Natural killer cell (primary cell): ENCODE measurements around the gene NKX3-2. TPM values are rescaled to one million over a fixed set of nuclear protein-coding genes. Genes with fewer than 3 reads are reported as not detected.

Source experiments
- ATAC-seq, 3 donors: fragments of 150-1000 bp in 2 of 3; fragments of 200-7000 bp in 1 of 3; cut with Tn5 transposase; 1 replicate in 1 of 3; 2 replicates in 2 of 3; pipeline ENCODE4 v1.10.0; 2021; ENCODE audit warnings: mild to moderate bottlenecking in 2 of 3, moderate library complexity in 2 of 3
- DNase-seq, 2 donors: peaks; one replicate each; pipeline versions ENCODE4 v3.0.0 to v3.0.0-alpha.2; 2013 to 2021; ENCODE audit warnings: mixed read lengths in 1 of 2
- H3K27ac ChIP-seq: one replicate; pipeline ENCODE4 v1.5.1; 2013; ENCODE audit warnings: mild to moderate bottlenecking, low read length
- H3K27me3 ChIP-seq: one replicate; pipeline ENCODE4 v1.6.1; 2013; ENCODE audit warnings: low read length; ENCODE audit not compliant: control insufficient read depth, insufficient read depth
- H3K36me3 ChIP-seq: one replicate; pipeline ENCODE4 v1.6.1; 2013; ENCODE audit warnings: low read length; ENCODE audit not compliant: control insufficient read depth, insufficient read depth
- H3K4me1 ChIP-seq: one replicate; pipeline ENCODE4 v1.6.1; 2013; ENCODE audit warnings: low read length; ENCODE audit not compliant: control insufficient read depth, insufficient read depth
- H3K4me3 ChIP-seq: one replicate; pipeline ENCODE4 v1.5.1; 2013; ENCODE audit warnings: low read length
- H3K9me3 ChIP-seq: one replicate; pipeline ENCODE4 v1.6.1; 2013; ENCODE audit warnings: low read length; ENCODE audit not compliant: control insufficient read depth, insufficient read depth
- H3K27ac Mint-ChIP-seq, 2 donors: one replicate each; pipeline ENCODE4 v1.8.0; 2022; ENCODE audit warnings: mild to moderate bottlenecking in 2 of 2, mixed read lengths in 2 of 2, moderate library complexity in 1 of 2
- H3K27me3 Mint-ChIP-seq, 2 donors: one replicate each; pipeline ENCODE4 v1.8.0; 2022; ENCODE audit warnings: low read depth in 2 of 2, mixed read lengths in 2 of 2
- H3K36me3 Mint-ChIP-seq: one replicate; pipeline ENCODE4 v1.8.0; 2022; ENCODE audit warnings: mixed read lengths
- H3K4me1 Mint-ChIP-seq, 2 donors: one replicate each; pipeline ENCODE4 v1.8.0; 2022; ENCODE audit warnings: mixed read lengths in 2 of 2
- H3K4me3 Mint-ChIP-seq: one replicate; pipeline ENCODE4 v1.8.0; 2022; ENCODE audit warnings: mild to moderate bottlenecking, moderate library complexity, mixed read lengths
- H3K9me3 Mint-ChIP-seq, 2 donors: one replicate each; pipeline ENCODE4 v1.8.0; 2022; ENCODE audit warnings: mixed read lengths in 2 of 2
- CTCF ChIP-seq: fragments of 200-600 bp; IDR thresholded peaks from one replicate; pipeline ENCODE4 v1.8.0; 2022; ENCODE audit warnings: antibody characterized with exemption
- WGBS: methylation state at CpG from one replicate; pipeline ENCODE4 v1.1.7; 2013; ENCODE audit warnings: missing lambda C conversion rate; ENCODE audit not compliant: insufficient coverage; 5-methylcytosine and 5-hydroxymethylcytosine counted together
- intact Hi-C: fragments of 100-400 bp; cut with micrococcal nuclease; formaldehyde crosslinking; loops from one replicate; pipeline ENCODE4 v1.14.2; 2022
- total RNA-seq, 4 donors: library from RNA; stranded (reverse); fragments of 120-200 nt in 1 of 4; gene quantifications; one replicate each; pipeline versions ENCODE4 v1.2.3 to v1.2.4, GENCODE V29; 2013 to 2022

NKX3-2 gene
- total RNA-seq, 3 donors from 2014 or later (not counting 1 experiment from before 2014, with no cell fraction given), result not detected

GRCh38 chr4:13533670-13534343 is 10.5 kb downstream of the NKX3-2 start:
- ATAC-seq (no peak), DNase-seq (no peak)
- no peak for TF ChIP-seq CTCF
- WGBS, result 11% methylated on average over 13 of the region's 13 CpGs
- Mint-ChIP-seq H3K27me3 (peaks cover 72 to 91% of the 10 kb centered on the region in 2 donors), H3K9me3 (peaks cover 3 to 4% of the 10 kb centered on the region in 2 donors), H3K4me1 (peaks cover 19 to 26% of the 10 kb centered on the region in 2 donors), H3K27ac (no peak overlapping the region), H3K4me3 (no peak overlapping the region), H3K36me3 (peaks cover 9% of the 10 kb centered on the region)
- intact Hi-C loops, result no loop called here
- peaks cover 33% of the 10 kb centered on the region for H3K4me1 ChIP-seq
- H3K27ac ChIP-seq, result no peak overlapping the region
- peaks cover 53% of the 10 kb centered on the region for H3K9me3 ChIP-seq
- no peak overlapping the region for H3K4me3 ChIP-seq
- peaks cover 94% of the 10 kb centered on the region for H3K27me3 ChIP-seq
- no peaks in the 10 kb centered on the region for H3K36me3 ChIP-seq

- H3K36me3 Mint-ChIP-seq, result no peaks in the 10 kb centered on the region
- 31% methylated on average over 8 of the region's 8 CpGs for WGBS
- no peak overlapping the region for H3K4me3 Mint-ChIP-seq
- Histone ChIP-seq H3K9me3 (peaks cover 35% of the 10 kb centered on the region), H3K4me1 (peaks cover 43% of the 10 kb centered on the region), H3K27me3 (peaks cover 85% of the 10 kb centered on the region), H3K27ac (no peak overlapping the region), H3K4me3 (no peak overlapping the region), H3K36me3 (no peaks in the 10 kb centered on the region)
- intact Hi-C loops, result no loop called here
- H3K4me1 Mint-ChIP-seq, result peaks cover 26 to 36% of the 10 kb centered on the region in 2 donors
- peaks cover 2% of the 10 kb centered on the region in 2 donors for H3K9me3 Mint-ChIP-seq
- no peak for DNase-seq
- H3K27ac Mint-ChIP-seq, result peak overlapping the region in 1 of 2 donors; percentile 41
- H3K27me3 Mint-ChIP-seq, result peaks cover 68 to 81% of the 10 kb centered on the region in 2 donors
- TF ChIP-seq CTCF, result no peak
- ATAC-seq, result no peak
These were observed 12.7 kb downstream of the NKX3-2 start for GRCh38 chr4:13531625-13531998.

- no peak overlapping the region for H3K27ac Mint-ChIP-seq
- no peak for TF ChIP-seq CTCF
- Histone ChIP-seq H3K36me3 (no peaks in the 10 kb centered on the region), H3K9me3 (peaks cover 29% of the 10 kb centered on the region), H3K27me3 (peaks cover 85% of the 10 kb centered on the region), H3K27ac (no peak overlapping the region), H3K4me1 (peaks cover 43% of the 10 kb centered on the region), H3K4me3 (no peak overlapping the region)
- H3K36me3 Mint-ChIP-seq, result no peaks in the 10 kb centered on the region
- H3K27me3 Mint-ChIP-seq, result peaks cover 67 to 81% of the 10 kb centered on the region in 2 donors
- peaks cover 2% of the 10 kb centered on the region in 2 donors for H3K9me3 Mint-ChIP-seq
- WGBS, result 5% methylated on average over 35 of the region's 35 CpGs
- intact Hi-C loops, result no loop called here
- DNase-seq (no peak), ATAC-seq (no peak)
- no peak overlapping the region for H3K4me3 Mint-ChIP-seq
- peaks cover 26 to 36% of the 10 kb centered on the region in 2 donors for H3K4me1 Mint-ChIP-seq
These were observed 13.3 kb downstream of the NKX3-2 start for GRCh38 chr4:13530823-13531624.
